Gastrocnemius medialis (tissue), 4 donors: ENCODE measurements around the gene C9orf78. TPM values are rescaled to one million over a fixed set of nuclear protein-coding genes. Genes with fewer than 3 reads are reported as not detected.
"Not testable (repeated sequence)": the region's sequence is repeated elsewhere in the genome, so short reads cannot be mapped to it uniquely, and the experiment has no call there.

Experiments used
- ATAC-seq, 2 donors: fragments of 150-250 bp; one replicate each; pipeline ENCODE4 v1.9.1; 2016
- DNase-seq, 2 donors: peaks; one replicate each; pipeline ENCODE4 v3.0.0-alpha.2; 2019
- H3K27ac ChIP-seq, 4 donors: fragments of 200-600 bp; sonication (generic); 1 replicate in 1 of 4; 2 replicates in 3 of 4; pipeline ENCODE4 v1.5.1; 2016 to 2018; ENCODE audit warnings: mild to moderate bottlenecking in 2 of 4, moderate library complexity in 1 of 4
- H3K27me3 ChIP-seq, 3 donors: fragments of 200-600 bp; sonication (generic) in 2 of 3; 1 replicate in 1 of 3; 2 replicates in 2 of 3; pipeline versions ENCODE4 v1.5.1 to v1.6.0; 2016 to 2019; ENCODE audit warnings: mild to moderate bottlenecking in 1 of 3, moderate library complexity in 1 of 3
- H3K36me3 ChIP-seq, 2 donors: fragments of 200-600 bp; sonication (generic) in 1 of 2; one replicate each; pipeline ENCODE4 v1.5.1; 2017 to 2018
- H3K4me1 ChIP-seq, 2 donors: fragments of 200-600 bp; sonication (generic) in 1 of 2; one replicate each; pipeline ENCODE4 v1.5.1; 2016 to 2017; ENCODE audit warnings: mild to moderate bottlenecking in 2 of 2
- H3K4me3 ChIP-seq, 4 donors: fragments of 200-600 bp; sonication (generic) in 3 of 4; 1 replicate in 1 of 4; 2 replicates in 3 of 4; pipeline ENCODE4 v1.5.1; 2016 to 2019; ENCODE audit warnings: mild to moderate bottlenecking in 2 of 4
- H3K9me3 ChIP-seq, 3 donors: fragments of 200-600 bp; sonication (generic) in 2 of 3; 1 replicate in 1 of 3; 2 replicates in 2 of 3; pipeline ENCODE4 v1.5.1; 2016 to 2019
- POLR2A ChIP-seq, 2 donors: fragments of 450-650 bp; IDR thresholded peaks; one replicate each; pipeline ENCODE4 v1.6.1; 2017; ENCODE audit warnings: antibody characterized with exemption in 2 of 2, mild to moderate bottlenecking in 2 of 2, moderate library complexity in 2 of 2
- in situ Hi-C, 4 donors: fragments of 200-750 bp; cut with MboI; loops; one replicate each; pipeline versions ENCODE4 v1.15.0 to v1.8.0; 2017; ENCODE audit warnings: low sequenced_read_pairs in 4 of 4
- intact Hi-C: fragments of 100-400 bp; cut with DNase I; formaldehyde crosslinking; loops from one replicate; pipeline ENCODE4 v1.15.1; 2023; ENCODE audit warnings: low total_unique reads
- total RNA-seq, 4 donors: library from RNA; depleted of rRNA; stranded (reverse); fragments of >200 nt; gene quantifications; one replicate each; pipeline versions ENCODE4 v1.1.0 to v1.2.3, GENCODE V29; 2016
- TF ChIP-seq, protein P1 (sequence below), 5 experiments: fragments of 450-650 bp in 3 of 5; fragments of 200-600 bp in 2 of 5; sonication (generic) in 2 of 5; IDR thresholded peaks in 4 of 5; conservative IDR thresholded peaks in 1 of 5; 1 replicate in 4 of 5; 2 replicates in 1 of 5; pipeline ENCODE4 v1.5.1; 2016 to 2019; ENCODE audit warnings: antibody characterized with exemption in 5 of 5, mild to moderate bottlenecking in 3 of 5, moderate library complexity in 3 of 5

Gene C9orf78
- total RNA-seq, 4 donors from 2014 or later: 82.3 to 108 (median 83.9) TPM

DNA sequence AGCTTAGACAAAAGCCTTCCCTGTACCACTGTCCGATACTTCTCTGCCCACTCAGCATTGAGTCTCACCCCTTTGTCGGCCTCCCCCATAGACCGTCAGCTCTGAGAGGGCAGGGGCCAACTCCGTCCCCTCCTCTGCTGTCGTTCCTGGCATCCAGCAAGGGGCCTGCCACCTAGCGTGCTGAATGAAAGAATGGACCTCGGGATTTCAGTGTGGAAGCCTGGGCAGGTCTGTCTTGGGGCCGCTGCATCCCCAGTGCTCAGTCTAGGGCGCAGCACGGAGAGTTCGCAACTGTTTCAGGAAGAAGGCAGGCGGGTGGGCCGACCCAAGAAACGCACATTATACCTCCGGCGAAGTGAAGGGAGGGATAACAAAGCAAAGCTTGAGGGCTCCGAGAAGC is 33.6 kb downstream of the C9orf78 start:
- in situ Hi-C loops: no loop called here
- DNase-seq (no peak), ATAC-seq (no peak)

DNA sequence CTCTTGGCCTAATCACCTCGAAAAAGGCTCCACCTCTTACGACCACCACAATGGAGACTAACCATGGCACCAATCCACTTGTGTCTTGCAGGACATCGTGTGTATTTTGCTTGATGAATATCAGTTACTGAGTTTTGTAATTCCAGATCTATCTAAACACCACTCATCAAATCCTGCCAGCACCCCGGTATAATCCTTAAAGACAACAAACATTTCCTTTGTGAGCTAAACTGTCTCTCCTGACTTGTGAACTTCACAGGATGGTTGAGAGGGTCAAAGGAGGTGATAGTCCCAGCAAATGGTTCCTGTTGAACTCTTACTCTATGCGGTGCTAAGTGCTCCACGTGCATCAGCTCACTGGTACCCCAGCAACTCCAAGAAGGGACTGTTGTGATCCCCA is 36.1 kb downstream of the C9orf78 start:
- DNase-seq: no peak
- no peaks in the 10 kb centered on the region for H3K36me3 ChIP-seq
- in situ Hi-C loops (loop anchor here in 2 of 4 donors (10.0 to 25.0 kb wide), 3 partner anchors 162 to 664 kb away; partner anchors contain the start of genes ASB6 (in 1 of the 2) and NTMT1 (in 1 of the 2)), intact Hi-C loops (no loop called here)
- H3K4me1 ChIP-seq: peaks cover 5 to 9% of the 10 kb centered on the region in 2 donors
- TF ChIP-seq, protein P1, sequence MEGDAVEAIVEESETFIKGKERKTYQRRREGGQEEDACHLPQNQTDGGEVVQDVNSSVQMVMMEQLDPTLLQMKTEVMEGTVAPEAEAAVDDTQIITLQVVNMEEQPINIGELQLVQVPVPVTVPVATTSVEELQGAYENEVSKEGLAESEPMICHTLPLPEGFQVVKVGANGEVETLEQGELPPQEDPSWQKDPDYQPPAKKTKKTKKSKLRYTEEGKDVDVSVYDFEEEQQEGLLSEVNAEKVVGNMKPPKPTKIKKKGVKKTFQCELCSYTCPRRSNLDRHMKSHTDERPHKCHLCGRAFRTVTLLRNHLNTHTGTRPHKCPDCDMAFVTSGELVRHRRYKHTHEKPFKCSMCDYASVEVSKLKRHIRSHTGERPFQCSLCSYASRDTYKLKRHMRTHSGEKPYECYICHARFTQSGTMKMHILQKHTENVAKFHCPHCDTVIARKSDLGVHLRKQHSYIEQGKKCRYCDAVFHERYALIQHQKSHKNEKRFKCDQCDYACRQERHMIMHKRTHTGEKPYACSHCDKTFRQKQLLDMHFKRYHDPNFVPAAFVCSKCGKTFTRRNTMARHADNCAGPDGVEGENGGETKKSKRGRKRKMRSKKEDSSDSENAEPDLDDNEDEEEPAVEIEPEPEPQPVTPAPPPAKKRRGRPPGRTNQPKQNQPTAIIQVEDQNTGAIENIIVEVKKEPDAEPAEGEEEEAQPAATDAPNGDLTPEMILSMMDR (IDR thresholded peaks at IDR 0.05 in 4 of 5, conservative IDR thresholded peaks at IDR 0.05 in 1 of 5): no peak
- no peak for TF ChIP-seq POLR2A (IDR thresholded peaks at IDR 0.05)
- H3K27ac ChIP-seq: no peak overlapping the region
- H3K4me3 ChIP-seq: no peak overlapping the region
- no peak for ATAC-seq
- H3K9me3 ChIP-seq: no peaks in the 10 kb centered on the region
- H3K27me3 ChIP-seq: no peaks in the 10 kb centered on the region

More for the DNA sequence above, 33.6 kb downstream of the C9orf78 start:
- TF ChIP-seq POLR2A (IDR thresholded peaks at IDR 0.05): no peak
- TF ChIP-seq, protein P1 (IDR thresholded peaks at IDR 0.05 in 4 of 5, conservative IDR thresholded peaks at IDR 0.05 in 1 of 5): no peak
- Histone ChIP-seq H3K4me3 (no peak overlapping the region), H3K27me3 (no peaks in the 10 kb centered on the region), H3K9me3 (no peaks in the 10 kb centered on the region), H3K4me1 (peaks cover 8 to 10% of the 10 kb centered on the region in 2 donors), H3K36me3 (peaks cover 0 to 18% of the 10 kb centered on the region in 2 donors), H3K27ac (no peak overlapping the region)
- intact Hi-C loops: loop anchor here (5.0 kb wide), 1 partner anchor 36 kb away; the partner anchor contains the start of genes C9orf78 and USP20

DNA sequence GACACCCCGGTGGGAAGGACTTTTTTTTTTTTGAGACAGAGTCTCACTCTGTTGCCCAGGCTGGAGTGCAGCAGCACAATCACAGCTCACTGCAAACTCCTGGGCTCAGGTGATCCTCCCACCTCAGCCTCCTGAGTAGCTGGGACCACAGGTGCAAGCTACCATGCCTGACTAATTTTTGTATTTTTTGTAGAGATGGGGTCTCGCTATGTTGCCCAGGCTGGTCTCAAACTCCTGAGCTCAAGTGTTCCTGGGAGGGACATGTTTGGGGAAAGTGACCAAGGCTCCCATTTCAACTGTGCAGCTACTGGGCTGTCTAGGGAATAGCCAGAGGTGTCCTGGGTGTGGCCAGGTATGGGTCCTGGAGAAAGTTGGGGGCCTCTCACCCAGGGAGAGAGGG is 39.0 kb downstream of the C9orf78 start:
- H3K36me3 ChIP-seq, H3K4me3 ChIP-seq, intact Hi-C loops, H3K27ac ChIP-seq, H3K27me3 ChIP-seq, ATAC-seq, H3K9me3 ChIP-seq, DNase-seq, H3K4me1 ChIP-seq: not testable (repeated sequence)
- in situ Hi-C loops: loop anchor here in 2 of 4 donors (10.0 to 25.0 kb wide), 3 partner anchors 159 to 661 kb away; partner anchors contain the start of genes ASB6 (in 1 of the 2) and NTMT1 (in 1 of the 2)

DNA sequence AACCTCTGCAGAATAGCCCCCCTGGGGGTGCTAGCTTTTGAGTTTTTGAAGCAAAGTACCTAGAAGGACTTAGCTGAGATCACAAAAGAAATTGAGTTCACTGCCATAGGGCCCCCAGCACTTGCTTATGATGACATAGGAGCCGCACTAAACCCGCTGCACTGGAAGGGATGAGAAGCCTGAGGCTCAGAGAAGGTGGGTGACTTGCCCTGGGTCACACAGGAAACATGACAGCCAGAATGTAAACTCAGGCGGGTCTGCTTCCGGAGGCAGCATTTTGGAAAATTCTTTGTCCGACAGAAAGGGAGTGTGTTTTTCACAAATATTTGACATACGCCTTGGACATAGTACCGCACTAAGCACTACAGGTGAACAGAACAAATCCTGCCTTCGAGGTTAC is 40.5 kb downstream of the C9orf78 start:
- Histone ChIP-seq H3K4me1 (no peaks in the 10 kb centered on the region), H3K4me3 (no peak overlapping the region), H3K27ac (no peak overlapping the region), H3K36me3 (no peaks in the 10 kb centered on the region), H3K27me3 (no peaks in the 10 kb centered on the region), H3K9me3 (no peaks in the 10 kb centered on the region)
- in situ Hi-C loops (loop anchor here in 2 of 4 donors (10.0 to 25.0 kb wide), 3 partner anchors 157 to 660 kb away; partner anchors contain the start of genes ASB6 (in 1 of the 2) and NTMT1 (in 1 of the 2)), intact Hi-C loops (no loop called here)
- TF ChIP-seq POLR2A (IDR thresholded peaks at IDR 0.05): no peak
- TF ChIP-seq, protein P1 (IDR thresholded peaks at IDR 0.05 in 4 of 5, conservative IDR thresholded peaks at IDR 0.05 in 1 of 5): no peak
- no peak for ATAC-seq
- no peak for DNase-seq

DNA sequence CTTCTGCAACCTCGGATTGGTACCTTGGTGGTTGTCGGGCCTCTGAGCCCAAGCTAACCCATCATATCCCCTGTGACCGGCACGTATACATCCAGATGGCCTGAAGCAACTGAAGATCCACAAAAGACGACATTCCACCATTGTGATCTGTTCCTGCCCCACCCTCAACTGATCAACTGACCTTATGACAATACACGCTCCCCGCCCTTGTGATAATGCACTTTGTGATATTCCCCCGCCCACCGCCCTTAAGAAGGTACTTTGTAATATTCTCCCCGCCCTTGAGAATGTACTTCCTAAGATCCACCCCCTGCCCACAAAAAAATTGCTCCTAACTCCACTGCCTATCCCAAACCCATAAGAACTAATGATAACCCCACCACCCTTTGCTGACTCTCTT is 48.6 kb downstream of the C9orf78 start:
- no peak for DNase-seq
- H3K27ac ChIP-seq: no peak overlapping the region
- no peaks in the 10 kb centered on the region for H3K36me3 ChIP-seq
- H3K27me3 ChIP-seq: peaks cover 0 to 6% (median 5%) of the 10 kb centered on the region in 3 donors
- no peaks in the 10 kb centered on the region for H3K9me3 ChIP-seq
- intact Hi-C loops (no loop called here), in situ Hi-C loops (loop anchor here (10.0 to 25.0 kb wide), 6 partner anchors 52 to 652 kb away; partner anchors contain the start of genes ASB6 (in 2 of the 4) and NTMT1 (in 1 of the 4))
- TF ChIP-seq, protein P1 (IDR thresholded peaks at IDR 0.05 in 4 of 5, conservative IDR thresholded peaks at IDR 0.05 in 1 of 5): no peak
- no peak for TF ChIP-seq POLR2A (IDR thresholded peaks at IDR 0.05)
- no peak for ATAC-seq
- no peaks in the 10 kb centered on the region for H3K4me1 ChIP-seq
- H3K4me3 ChIP-seq: no peak overlapping the region
